H9 (cell line): Measurements from ENCODE around the gene FAM53B. TPM values are rescaled to one million over a fixed set of nuclear protein-coding genes. Genes with fewer than 3 reads are reported as not detected.

Experiments
- DNase-seq: peaks from one replicate; pipeline ENCODE4 v3.0.0-alpha.2; 2017
- H2AFZ ChIP-seq: one replicate; pipeline ENCODE4 v1.6.1; 2013; ENCODE audit warnings: mild to moderate bottlenecking, low read length, control low read depth, moderate library complexity
- H2AK5ac ChIP-seq: 2 replicates; pipeline ENCODE4 v1.6.1; 2013; ENCODE audit warnings: low read length, control low read depth, mixed read lengths; ENCODE audit not compliant: insufficient read length
- H2BK120ac ChIP-seq: one replicate; pipeline ENCODE4 v1.6.1; 2013; ENCODE audit warnings: low read depth, mild to moderate bottlenecking, low read length, control low read depth, inconsistent platforms; ENCODE audit not compliant: poor library complexity, severe bottlenecking
- H2BK12ac ChIP-seq: 2 replicates; pipeline ENCODE4 v1.6.1; 2013; ENCODE audit warnings: low read length, control low read depth, mixed read lengths, low read depth; ENCODE audit not compliant: insufficient read length
- H2BK15ac ChIP-seq: 2 replicates; pipeline ENCODE4 v1.6.1; 2013; ENCODE audit warnings: low read depth, low read length, control low read depth
- H2BK20ac ChIP-seq: one replicate; pipeline ENCODE4 v1.6.1; 2013; ENCODE audit warnings: low read depth, mild to moderate bottlenecking, low read length, control low read depth, inconsistent platforms; ENCODE audit not compliant: poor library complexity, severe bottlenecking
- H2BK5ac ChIP-seq: 2 replicates; pipeline ENCODE4 v1.6.1; 2013; ENCODE audit warnings: low read length, control low read depth, mixed read lengths; ENCODE audit not compliant: insufficient read length
- H3K14ac ChIP-seq: 2 replicates; pipeline ENCODE4 v1.6.1; 2013; ENCODE audit warnings: low read length, control low read depth; ENCODE audit not compliant: insufficient read depth
- H3K18ac ChIP-seq: 2 replicates; pipeline ENCODE4 v1.6.1; 2013; ENCODE audit warnings: low read depth, mild to moderate bottlenecking, mixed read lengths, low read length, control low read depth; ENCODE audit not compliant: insufficient read length
- H3K23ac ChIP-seq: 2 replicates; pipeline ENCODE4 v1.6.1; 2013; ENCODE audit warnings: low read length, control low read depth, mixed read lengths, low read depth; ENCODE audit not compliant: insufficient read length
- H3K23me2 ChIP-seq: 2 replicates; pipeline ENCODE4 v1.6.1; 2013; ENCODE audit warnings: low read depth, mild to moderate bottlenecking, mixed read lengths, low read length, control low read depth; ENCODE audit not compliant: insufficient read length, poor library complexity, severe bottlenecking
- H3K27ac ChIP-seq: 2 replicates; pipeline ENCODE4 v1.5.1; 2013; ENCODE audit warnings: low read length, control low read depth, mixed read lengths, low read depth; ENCODE audit not compliant: insufficient read length
- H3K27me3 ChIP-seq: 2 replicates; pipeline ENCODE4 v1.6.1; 2013; ENCODE audit warnings: low read length, control low read depth, inconsistent platforms; ENCODE audit not compliant: insufficient read depth
- H3K4ac ChIP-seq: 2 replicates; pipeline ENCODE4 v1.6.1; 2013; ENCODE audit warnings: low read depth, mild to moderate bottlenecking, control low read depth, inconsistent platforms, low read length, moderate library complexity
- H3K4me1 ChIP-seq: 2 replicates; pipeline ENCODE4 v1.6.1; 2013; ENCODE audit warnings: low read length, control low read depth, inconsistent platforms; ENCODE audit not compliant: insufficient read depth
- H3K4me2 ChIP-seq: 2 replicates; pipeline ENCODE4 v1.6.1; 2013; ENCODE audit warnings: low read length, control low read depth, mixed read lengths; ENCODE audit not compliant: insufficient read length, insufficient read depth
- H3K56ac ChIP-seq: 2 replicates; pipeline ENCODE4 v1.6.1; 2013; ENCODE audit warnings: low read depth, mild to moderate bottlenecking, mixed read lengths, low read length, control low read depth; ENCODE audit not compliant: insufficient read length
- H3K79me1 ChIP-seq: 2 replicates; pipeline ENCODE4 v1.6.1; 2013; ENCODE audit warnings: low read depth, mild to moderate bottlenecking, moderate library complexity, low read length, control low read depth, inconsistent platforms; ENCODE audit not compliant: insufficient read depth, poor library complexity, severe bottlenecking
- H3K79me2 ChIP-seq: 2 replicates; pipeline ENCODE4 v1.6.1; 2013; ENCODE audit warnings: low read length, control low read depth, inconsistent platforms; ENCODE audit not compliant: insufficient read depth
- H3K9ac ChIP-seq: 2 replicates; pipeline ENCODE4 v1.6.1; 2013; ENCODE audit warnings: low read length, control low read depth, mixed read lengths; ENCODE audit not compliant: insufficient read length; ENCODE audit errors: extremely low read depth
- H3K9me3 ChIP-seq: one replicate; pipeline ENCODE4 v1.6.1; 2013; ENCODE audit warnings: low read depth, low read length, inconsistent platforms; ENCODE audit not compliant: control insufficient read depth
- H3T11ph ChIP-seq: one replicate; pipeline ENCODE4 v1.6.1; 2013; ENCODE audit warnings: mild to moderate bottlenecking, low read length, control low read depth, inconsistent platforms
- H4K20me1 ChIP-seq: one replicate; pipeline ENCODE4 v1.6.1; 2013; ENCODE audit not compliant: control insufficient read depth, insufficient read length, insufficient read depth
- H4K5ac ChIP-seq: 2 replicates; pipeline ENCODE4 v1.6.1; 2013; ENCODE audit warnings: low read depth, mild to moderate bottlenecking, mixed read lengths, low read length, control low read depth; ENCODE audit not compliant: insufficient read length
- H4K8ac ChIP-seq: replicated peaks from 2 replicates; pipeline ENCODE4 v1.6.1; 2013; ENCODE audit warnings: low read length, control low read depth, mixed read lengths, low read depth; ENCODE audit not compliant: insufficient read length
- H4K91ac ChIP-seq: 2 replicates; pipeline ENCODE4 v1.6.1; 2013; ENCODE audit warnings: low read depth, mild to moderate bottlenecking, moderate library complexity, mixed read lengths, low read length, control low read depth; ENCODE audit not compliant: insufficient read length
- H3K27ac Mint-ChIP-seq, 3 experiments: 2 replicates in 2 of 3; 3 replicates in 1 of 3; pipeline ENCODE4 v1.8.0; 2020 to 2021; ENCODE audit warnings: mixed read lengths in 3 of 3, mild to moderate bottlenecking in 1 of 3, moderate library complexity in 1 of 3
- H3K27me3 Mint-ChIP-seq: 2 replicates; pipeline ENCODE4 v1.8.0; 2021; ENCODE audit warnings: low read depth, mild to moderate bottlenecking, moderate library complexity, mixed read lengths
- H3K36me3 Mint-ChIP-seq, 3 experiments: 2 replicates in 2 of 3; 3 replicates in 1 of 3; pipeline ENCODE4 v1.8.0; 2020 to 2021; ENCODE audit warnings: low read depth in 3 of 3, mixed read lengths in 3 of 3; ENCODE audit not compliant: insufficient read depth in 1 of 3
- H3K4me1 Mint-ChIP-seq, 2 experiments: 2 replicates each; pipeline ENCODE4 v1.8.0; 2020; ENCODE audit warnings: mixed read lengths in 2 of 2
- H3K4me3 Mint-ChIP-seq, 2 experiments: 2 replicates in 1 of 2; 3 replicates in 1 of 2; pipeline ENCODE4 v1.8.0; 2020 to 2021; ENCODE audit warnings: mild to moderate bottlenecking in 2 of 2, mixed read lengths in 2 of 2, moderate library complexity in 1 of 2
- H3K9me3 Mint-ChIP-seq, 2 experiments: 2 replicates in 1 of 2; 3 replicates in 1 of 2; pipeline ENCODE4 v1.8.0; 2020; ENCODE audit warnings: mild to moderate bottlenecking in 2 of 2, mixed read lengths in 2 of 2, moderate library complexity in 1 of 2
- WGBS: extraction: QIAGEN DNeasy Blood & Tissue Kit; methylation state at CpG from one replicate; pipeline ENCODE4 v1.1.7; 2013; ENCODE audit warnings: missing lambda C conversion rate, low lambda C conversion rate, mixed read lengths; ENCODE audit not compliant: insufficient read length; ENCODE audit errors: extremely low coverage; 5-methylcytosine and 5-hydroxymethylcytosine counted together
- total RNA-seq: library from RNA; stranded (reverse); gene quantifications from 2 replicates; pipeline ENCODE4 v1.2.1, GENCODE V29; 2021
- TF ChIP-seq, protein P1 (sequence below): fragments of 200-600 bp; sonication (generic); conservative IDR thresholded peaks from 3 replicates; pipeline ENCODE4 v1.8.0; 2021; ENCODE audit warnings: antibody characterized with exemption, mild to moderate bottlenecking

Gene FAM53B
- total RNA-seq, 1 experiment from 2014 or later, result 11.5 TPM

DNA sequence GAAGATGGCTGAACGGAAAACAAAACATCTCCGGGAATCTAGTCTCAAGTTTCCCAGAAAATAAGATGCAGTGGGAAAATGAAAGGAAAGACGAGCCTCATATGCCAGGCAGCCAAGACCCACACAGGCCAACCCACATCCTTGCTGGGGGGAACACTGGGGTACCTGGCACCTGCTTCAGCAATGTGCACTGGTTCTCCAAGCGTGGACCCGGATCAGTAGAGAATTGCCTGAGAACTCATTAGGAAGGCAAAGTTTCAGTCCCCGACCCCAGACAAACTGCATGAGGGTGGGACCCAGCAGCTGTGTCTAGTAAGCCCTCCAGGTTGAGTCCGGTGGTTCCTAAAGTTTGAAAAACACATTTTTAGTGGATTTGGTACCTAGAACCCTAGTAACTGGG lies 18.4 kb downstream of the FAM53B start:
- Histone ChIP-seq H3K23ac (no peak overlapping the region), H4K5ac (no peak overlapping the region), H4K20me1 (no peaks in the 10 kb centered on the region), H4K91ac (no peak overlapping the region), H3K9ac (no peak overlapping the region), H3K18ac (no peak overlapping the region), H3K79me2 (no peaks in the 10 kb centered on the region), H2BK5ac (no peak overlapping the region), H3K27ac (no peak overlapping the region), H3K23me2 (no peaks in the 10 kb centered on the region), H2AK5ac (no peak overlapping the region), H3K9me3 (no peaks in the 10 kb centered on the region), H2BK15ac (no peak overlapping the region), H3K14ac (no peak overlapping the region), H3K4me1 (no peaks in the 10 kb centered on the region), H3K56ac (no peak overlapping the region), H2BK20ac (no peak overlapping the region), H2AFZ (no peak overlapping the region), H3K4me2 (no peak overlapping the region), H3K4ac (no peak overlapping the region), H2BK120ac (no peak overlapping the region), H4K8ac (no peak overlapping the region), H2BK12ac (no peak overlapping the region), H3T11ph (no peak overlapping the region), H3K27me3 (no peaks in the 10 kb centered on the region), H3K79me1 (no peaks in the 10 kb centered on the region)
- WGBS, result no CpG with 5 or more reads among the region's 7 CpGs
- no peak overlapping the region for H3K4me3 Mint-ChIP-seq
- no peaks in the 10 kb centered on the region for H3K27me3 Mint-ChIP-seq
- H3K27ac Mint-ChIP-seq, result no peak overlapping the region
- H3K9me3 Mint-ChIP-seq, result no peaks in the 10 kb centered on the region
- TF ChIP-seq, protein P1, sequence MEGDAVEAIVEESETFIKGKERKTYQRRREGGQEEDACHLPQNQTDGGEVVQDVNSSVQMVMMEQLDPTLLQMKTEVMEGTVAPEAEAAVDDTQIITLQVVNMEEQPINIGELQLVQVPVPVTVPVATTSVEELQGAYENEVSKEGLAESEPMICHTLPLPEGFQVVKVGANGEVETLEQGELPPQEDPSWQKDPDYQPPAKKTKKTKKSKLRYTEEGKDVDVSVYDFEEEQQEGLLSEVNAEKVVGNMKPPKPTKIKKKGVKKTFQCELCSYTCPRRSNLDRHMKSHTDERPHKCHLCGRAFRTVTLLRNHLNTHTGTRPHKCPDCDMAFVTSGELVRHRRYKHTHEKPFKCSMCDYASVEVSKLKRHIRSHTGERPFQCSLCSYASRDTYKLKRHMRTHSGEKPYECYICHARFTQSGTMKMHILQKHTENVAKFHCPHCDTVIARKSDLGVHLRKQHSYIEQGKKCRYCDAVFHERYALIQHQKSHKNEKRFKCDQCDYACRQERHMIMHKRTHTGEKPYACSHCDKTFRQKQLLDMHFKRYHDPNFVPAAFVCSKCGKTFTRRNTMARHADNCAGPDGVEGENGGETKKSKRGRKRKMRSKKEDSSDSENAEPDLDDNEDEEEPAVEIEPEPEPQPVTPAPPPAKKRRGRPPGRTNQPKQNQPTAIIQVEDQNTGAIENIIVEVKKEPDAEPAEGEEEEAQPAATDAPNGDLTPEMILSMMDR, result no peak
- peaks cover 25 to 37% of the 10 kb centered on the region in 2 experiments for H3K4me1 Mint-ChIP-seq
- H3K36me3 Mint-ChIP-seq, result no peaks in the 10 kb centered on the region; a peak in 1 of 7 replicates
- DNase-seq, result no peak
